ENCODE measurements around the gene PKNOX2. TPM values are rescaled to one million over a fixed set of nuclear protein-coding genes. Genes with fewer than 3 reads are reported as not detected.

Gene PKNOX2
- total and polyA plus RNA-seq, 4 donors: 0.14 to 0.29 (median 0.24) TPM

DNA sequence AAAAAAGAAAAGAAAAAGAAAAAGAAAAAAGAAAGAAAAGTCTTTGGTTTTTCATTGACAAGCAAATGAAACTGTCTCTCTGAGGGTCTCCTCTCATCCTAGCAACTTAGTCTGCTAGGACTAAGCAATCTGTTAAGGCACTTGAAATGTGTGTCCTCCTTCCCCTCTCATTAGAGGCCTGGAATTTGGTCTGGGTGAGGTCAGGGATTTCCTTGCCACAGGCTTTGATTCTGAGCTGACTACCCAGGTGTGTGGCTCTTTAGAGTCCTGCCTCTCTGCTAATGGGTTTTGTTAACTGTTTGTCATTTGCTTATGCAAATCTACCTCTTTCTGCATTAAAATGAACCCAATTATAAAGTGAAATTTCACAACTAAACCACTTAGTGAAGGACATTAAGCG lies 18.3 kb upstream of the PKNOX2 start (continued):
- no peak for TF ChIP-seq FOXA1 (IDR thresholded peaks at IDR 0.05)

GRCh38 chr11:125147280-125147679 lies 17.3 kb upstream of the PKNOX2 start:
- H3K27me3 ChIP-seq (ENCODE audit: control insufficient read depth in 4 of 4, insufficient read depth in 4 of 4, low read length in 3 of 4): no peaks in the 10 kb centered on the region
- DNase-seq (ENCODE audit: low spot score): no peak
- no peaks in the 10 kb centered on the region for H3K4me1 ChIP-seq (ENCODE audit: control insufficient read depth in 4 of 4, insufficient read depth in 4 of 4, low read length in 3 of 4)
- no peaks in the 10 kb centered on the region for H3K9me3 ChIP-seq (ENCODE audit: control insufficient read depth in 4 of 4, low read length in 3 of 4)
- TF ChIP-seq YY1 (IDR thresholded peaks at IDR 0.05) (no peak), REST (IDR thresholded peaks at IDR 0.05) (no peak), HNF4G (IDR thresholded peaks at IDR 0.05) (no peak), ATF3 (IDR thresholded peaks at IDR 0.05) (no peak), EGR1 (IDR thresholded peaks at IDR 0.05; ENCODE audit: low read depth in 2 of 2) (no peak), ZBTB33 (IDR thresholded peaks at IDR 0.05) (no peak), SP1 (IDR thresholded peaks at IDR 0.05) (no peak), TAF1 (conservative IDR thresholded peaks at IDR 0.05) (no peak), HNF4A (conservative IDR thresholded peaks at IDR 0.05) (no peak), NR2F2 (IDR thresholded peaks at IDR 0.05) (no peak), FOXA2 (IDR thresholded peaks at IDR 0.05) (no peak), RAD21 (IDR thresholded peaks at IDR 0.05) (no peak)
- TF ChIP-seq, protein P1, sequence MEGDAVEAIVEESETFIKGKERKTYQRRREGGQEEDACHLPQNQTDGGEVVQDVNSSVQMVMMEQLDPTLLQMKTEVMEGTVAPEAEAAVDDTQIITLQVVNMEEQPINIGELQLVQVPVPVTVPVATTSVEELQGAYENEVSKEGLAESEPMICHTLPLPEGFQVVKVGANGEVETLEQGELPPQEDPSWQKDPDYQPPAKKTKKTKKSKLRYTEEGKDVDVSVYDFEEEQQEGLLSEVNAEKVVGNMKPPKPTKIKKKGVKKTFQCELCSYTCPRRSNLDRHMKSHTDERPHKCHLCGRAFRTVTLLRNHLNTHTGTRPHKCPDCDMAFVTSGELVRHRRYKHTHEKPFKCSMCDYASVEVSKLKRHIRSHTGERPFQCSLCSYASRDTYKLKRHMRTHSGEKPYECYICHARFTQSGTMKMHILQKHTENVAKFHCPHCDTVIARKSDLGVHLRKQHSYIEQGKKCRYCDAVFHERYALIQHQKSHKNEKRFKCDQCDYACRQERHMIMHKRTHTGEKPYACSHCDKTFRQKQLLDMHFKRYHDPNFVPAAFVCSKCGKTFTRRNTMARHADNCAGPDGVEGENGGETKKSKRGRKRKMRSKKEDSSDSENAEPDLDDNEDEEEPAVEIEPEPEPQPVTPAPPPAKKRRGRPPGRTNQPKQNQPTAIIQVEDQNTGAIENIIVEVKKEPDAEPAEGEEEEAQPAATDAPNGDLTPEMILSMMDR (IDR thresholded peaks at IDR 0.05; ENCODE audit: low read depth, low read length, missing input control): no peak
- no peaks in the 10 kb centered on the region for H3K36me3 ChIP-seq (ENCODE audit: control insufficient read depth in 4 of 4, insufficient read depth in 3 of 4, low read depth in 1 of 4, low read length in 3 of 4)
- 83% methylated on average over 6 of the region's 6 CpGs for WGBS
- no peak overlapping the region for H3K27ac ChIP-seq (ENCODE audit: low read depth in 1 of 2, low read length in 2 of 2)
- no peak overlapping the region for H3K9ac ChIP-seq (ENCODE audit: low read depth in 1 of 2, low read length in 2 of 2)
- no peak overlapping the region for H3K4me3 ChIP-seq (ENCODE audit: low read depth in 1 of 3, low read length in 3 of 3)

DNA sequence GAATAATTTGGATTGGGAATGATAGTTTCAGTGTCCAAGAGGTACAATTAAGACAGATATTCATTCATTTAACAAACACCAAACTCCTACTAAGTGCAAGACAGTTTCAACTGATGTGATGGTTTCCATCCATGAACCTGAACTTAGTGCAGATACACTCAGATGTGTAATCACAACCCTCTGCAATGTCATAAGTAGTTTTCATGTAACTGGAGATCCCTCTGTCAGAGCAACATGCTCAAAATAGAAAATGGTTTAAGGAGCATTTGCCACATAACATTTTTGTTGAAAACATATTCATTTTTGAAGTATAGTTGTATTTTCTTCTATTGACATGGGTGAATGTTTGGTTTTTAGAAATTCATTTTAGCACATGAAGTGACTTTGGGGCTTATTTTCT lies 16.5 kb upstream of the PKNOX2 start:
- Histone ChIP-seq H3K36me3 (ENCODE audit: control insufficient read depth in 4 of 4, insufficient read depth in 3 of 4, low read depth in 1 of 4, low read length in 3 of 4) (no peaks in the 10 kb centered on the region), H3K27ac (ENCODE audit: low read depth in 1 of 2, low read length in 2 of 2) (no peak overlapping the region), H3K9ac (ENCODE audit: low read depth in 1 of 2, low read length in 2 of 2) (no peak overlapping the region), H3K4me3 (ENCODE audit: low read depth in 1 of 3, low read length in 3 of 3) (no peak overlapping the region), H3K4me1 (ENCODE audit: control insufficient read depth in 4 of 4, insufficient read depth in 4 of 4, low read length in 3 of 4) (no peaks in the 10 kb centered on the region), H3K9me3 (ENCODE audit: control insufficient read depth in 4 of 4, low read length in 3 of 4) (no peaks in the 10 kb centered on the region), H3K27me3 (ENCODE audit: control insufficient read depth in 4 of 4, insufficient read depth in 4 of 4, low read length in 3 of 4) (no peaks in the 10 kb centered on the region)
- no peak for DNase-seq (ENCODE audit: low spot score)
- TF ChIP-seq REST (IDR thresholded peaks at IDR 0.05) (no peak), MAX (IDR thresholded peaks at IDR 0.05) (no peak), ZBTB33 (IDR thresholded peaks at IDR 0.05) (no peak), TAF1 (conservative IDR thresholded peaks at IDR 0.05) (no peak), GABPA (IDR thresholded peaks at IDR 0.05 in 1 of 2, conservative IDR thresholded peaks at IDR 0.05 in 1 of 2) (no peak), FOXA2 (IDR thresholded peaks at IDR 0.05) (no peak), YY1 (IDR thresholded peaks at IDR 0.05) (no peak), EGR1 (IDR thresholded peaks at IDR 0.05; ENCODE audit: low read depth in 2 of 2) (no peak)
